H1 (cell line): ENCODE measurements around the gene CCDC82. TPM values are rescaled to one million over a fixed set of nuclear protein-coding genes. Genes with fewer than 3 reads are reported as not detected.
A peak's percentile ranks its signal among the peaks of the same experiment; 100 is the strongest.

ENCODE experiments used
- CTCF ChIA-PET: fragments of 300-600 bp; sonication (Branson Sonifier 250); formaldehyde crosslinking; loops from one replicate; lab custom pipeline; 2021; ENCODE audit not compliant: partially characterized antibody; lab: Charles Lee
- POLR2A ChIA-PET: fragments of 300-600 bp; sonication (Branson Sonifier 250); formaldehyde crosslinking; loops from one replicate; lab custom pipeline; 2021; ENCODE audit warnings: inconsistent platforms; ENCODE audit not compliant: partially characterized antibody; lab: Charles Lee
- DNase-seq, 2 experiments: peaks; one replicate each; pipeline versions ENCODE4 v3.0.0 to v3.0.0-alpha.2; 2010 to 2022; ENCODE audit warnings: low spot score in 2 of 2, low read depth in 1 of 2, mixed read lengths in 1 of 2
- FAIRE-seq: peaks from 2 replicates; lab custom pipeline; 2011; peaks lifted over from hg19 to GRCh38; lab: Jason Lieb, UNC
- H2AFZ ChIP-seq: 2 replicates; pipeline ENCODE4 v1.8.1; 2012; ENCODE audit warnings: low read length, inconsistent platforms
- H2AK5ac ChIP-seq: 2 replicates; pipeline ENCODE4 v1.6.1; 2013; ENCODE audit warnings: low read depth, low read length
- H2BK120ac ChIP-seq: replicated peaks from 2 replicates; pipeline ENCODE3; 2013; ENCODE audit warnings: low read depth, low read length, inconsistent platforms
- H2BK12ac ChIP-seq: 2 replicates; pipeline ENCODE4 v1.6.1; 2013; ENCODE audit warnings: low read depth, low read length
- H2BK15ac ChIP-seq: 2 replicates; pipeline ENCODE4 v1.6.1; 2013; ENCODE audit warnings: low read length
- H2BK20ac ChIP-seq: 2 replicates; pipeline ENCODE4 v1.6.1; 2013; ENCODE audit warnings: low read length
- H2BK5ac ChIP-seq: 2 replicates; pipeline ENCODE4 v1.6.1; 2013; ENCODE audit warnings: low read depth, low read length
- H3K14ac ChIP-seq: 2 replicates; pipeline ENCODE4 v1.6.1; 2013; ENCODE audit warnings: inconsistent platforms; ENCODE audit not compliant: insufficient read length
- H3K18ac ChIP-seq: 2 replicates; pipeline ENCODE4 v1.6.1; 2013; ENCODE audit warnings: low read length; ENCODE audit errors: extremely low read depth
- H3K23ac ChIP-seq: 2 replicates; pipeline ENCODE4 v1.6.1; 2013; ENCODE audit warnings: inconsistent platforms; ENCODE audit not compliant: insufficient read length
- H3K23me2 ChIP-seq: 2 replicates; pipeline ENCODE4 v1.6.1; 2013; ENCODE audit warnings: low read depth, low read length
- H3K27ac ChIP-seq: 2 replicates; pipeline ENCODE4 v1.6.1; 2011; ENCODE audit warnings: low read depth, low read length, inconsistent platforms
- H3K27me3 ChIP-seq, 4 experiments: replicated peaks in 1 of 4; 1 replicate in 1 of 4; 2 replicates in 3 of 4; pipeline versions ENCODE4 v1.6.1 to v1.8.1; 2011 to 2013; ENCODE audit warnings: low read length in 3 of 4, mild to moderate bottlenecking in 3 of 4, inconsistent platforms in 2 of 4, mixed read lengths in 2 of 4, moderate library complexity in 1 of 4; ENCODE audit not compliant: control insufficient read depth in 3 of 4, insufficient read depth in 3 of 4; ENCODE audit errors: extremely low read depth in 1 of 4
- H3K36me3 ChIP-seq, 4 experiments: 2 replicates each; pipeline versions ENCODE4 v1.6.1 to v1.8.1; 2011 to 2013; ENCODE audit warnings: mild to moderate bottlenecking in 4 of 4, low read length in 3 of 4, moderate library complexity in 2 of 4, control low read depth in 1 of 4, inconsistent platforms in 1 of 4; ENCODE audit not compliant: insufficient read depth in 4 of 4, control insufficient read depth in 2 of 4
- H3K4ac ChIP-seq: replicated peaks from 2 replicates; pipeline ENCODE3; 2013; ENCODE audit warnings: low read length, low read depth, mixed read lengths, inconsistent platforms; ENCODE audit not compliant: insufficient read length
- H3K4me1 ChIP-seq, 4 experiments: replicated peaks in 1 of 4; 1 replicate in 1 of 4; 2 replicates in 3 of 4; pipeline versions ENCODE4 v1.6.1 to v1.8.1; 2011 to 2013; ENCODE audit warnings: low read length in 3 of 4, inconsistent platforms in 2 of 4, mixed read lengths in 1 of 4; ENCODE audit not compliant: insufficient read depth in 4 of 4, control insufficient read depth in 3 of 4
- H3K4me2 ChIP-seq, 2 experiments: 2 replicates each; pipeline versions ENCODE4 v1.6.1 to v1.8.1; 2011 to 2013; ENCODE audit warnings: low read depth in 2 of 2, low read length in 2 of 2, control low read depth in 1 of 2, inconsistent platforms in 1 of 2, mild to moderate bottlenecking in 1 of 2; ENCODE audit not compliant: insufficient read depth in 1 of 2
- H3K4me3 ChIP-seq, 4 experiments: fragments of 200-600, 300-600 bp in 1 of 4; sonication (generic), shearing (Covaris generic), sonication (Bioruptor Twin) in 1 of 4; 2 replicates each; pipeline versions ENCODE4 v1.5.1 to v1.8.1; 2011 to 2016; ENCODE audit warnings: low read length in 4 of 4, low read depth in 3 of 4, control low read depth in 2 of 4, inconsistent platforms in 2 of 4, mild to moderate bottlenecking in 2 of 4, mixed read lengths in 1 of 4, moderate library complexity in 1 of 4; ENCODE audit not compliant: insufficient read depth in 2 of 4; ENCODE audit errors: extremely low read depth in 1 of 4
- H3K56ac ChIP-seq: replicated peaks from 2 replicates; pipeline ENCODE3; 2013; ENCODE audit warnings: low read depth, mild to moderate bottlenecking, mixed read lengths, low read length, inconsistent platforms; ENCODE audit not compliant: insufficient read length
- H3K79me1 ChIP-seq: 2 replicates; pipeline ENCODE4 v1.6.1; 2013; ENCODE audit warnings: low read depth, low read length, control low read depth
- H3K79me2 ChIP-seq, 2 experiments: 2 replicates each; pipeline versions ENCODE4 v1.6.1 to v1.8.1; 2012 to 2013; ENCODE audit warnings: low read length in 2 of 2, mild to moderate bottlenecking in 2 of 2, inconsistent platforms in 1 of 2; ENCODE audit not compliant: insufficient read depth in 2 of 2, control insufficient read depth in 1 of 2
- H3K9ac ChIP-seq, 4 experiments: replicated peaks in 1 of 4; 1 replicate in 1 of 4; 2 replicates in 3 of 4; pipeline versions ENCODE4 v1.6.1 to v1.8.1; 2011 to 2013; ENCODE audit warnings: low read depth in 3 of 4, low read length in 3 of 4, control low read depth in 2 of 4, mild to moderate bottlenecking in 2 of 4, moderate library complexity in 2 of 4, inconsistent platforms in 1 of 4; ENCODE audit errors: extremely low read depth in 1 of 4
- H3K9me3 ChIP-seq, 2 experiments: 2 replicates each; pipeline versions ENCODE4 v1.6.1 to v1.8.1; 2012 to 2013; ENCODE audit warnings: mild to moderate bottlenecking in 2 of 2, moderate library complexity in 2 of 2, control low read depth in 1 of 2, inconsistent platforms in 1 of 2, low read depth in 1 of 2, low read length in 1 of 2, mixed read lengths in 1 of 2; ENCODE audit not compliant: insufficient read depth in 2 of 2
- H4K20me1 ChIP-seq, 2 experiments: replicated peaks in 1 of 2; 2 replicates each; pipeline versions ENCODE3 to v1.8.1; 2011 to 2013; ENCODE audit warnings: inconsistent platforms in 2 of 2, low read length in 2 of 2, mild to moderate bottlenecking in 1 of 2; ENCODE audit not compliant: insufficient read depth in 2 of 2, control insufficient read depth in 1 of 2
- H4K5ac ChIP-seq: 2 replicates; pipeline ENCODE4 v1.6.1; 2013; ENCODE audit warnings: low read length, low read depth, mixed read lengths, inconsistent platforms; ENCODE audit not compliant: insufficient read length
- H4K8ac ChIP-seq: 2 replicates; pipeline ENCODE4 v1.8.0; 2013; ENCODE audit warnings: mild to moderate bottlenecking, moderate library complexity, low read length, inconsistent platforms; ENCODE audit not compliant: insufficient read depth; ENCODE audit errors: extremely low read depth
- H4K91ac ChIP-seq: replicated peaks from 2 replicates; pipeline ENCODE3; 2013; ENCODE audit warnings: low read length, mixed read lengths, inconsistent platforms; ENCODE audit not compliant: insufficient read length
- CEBPB ChIP-seq: IDR thresholded peaks from 2 replicates; pipeline ENCODE4 v1.6.1; 2012; ENCODE audit warnings: low read depth, low read length
- CHD1 ChIP-seq: IDR thresholded peaks from 2 replicates; pipeline ENCODE4 v1.6.1; 2012; ENCODE audit warnings: low read depth, low read length, improper control_type of control experiment
- CTCF ChIP-seq, 3 experiments: IDR thresholded peaks; 1 replicate in 2 of 3; 2 replicates in 1 of 3; pipeline versions ENCODE4 v1.5.1 to v1.6.1; 2011; ENCODE audit warnings: low read length in 3 of 3, mild to moderate bottlenecking in 3 of 3, inconsistent platforms in 2 of 3, low read depth in 1 of 3, moderate library complexity in 1 of 3; ENCODE audit not compliant: insufficient read depth in 1 of 3; ENCODE audit errors: control extremely low read depth in 1 of 3
- JUN ChIP-seq: IDR thresholded peaks from 2 replicates; pipeline ENCODE4 v1.6.1; 2011; ENCODE audit warnings: low read depth, mild to moderate bottlenecking, improper control_type of control experiment, low read length
- KDM1A ChIP-seq: fragments of 200-600, 300-600 bp; sonication (generic); IDR thresholded peaks from 2 replicates; pipeline ENCODE4 v1.7.1; 2016; ENCODE audit warnings: mild to moderate bottlenecking, low read length, borderline replicate concordance
- KDM5A ChIP-seq: fragments of 200-600 bp; IDR thresholded peaks from 2 replicates; pipeline ENCODE4 v1.7.1; 2012; ENCODE audit warnings: mild to moderate bottlenecking, low read length, inconsistent platforms, mixed read lengths
- MAFK ChIP-seq: IDR thresholded peaks from 2 replicates; pipeline ENCODE4 v1.6.1; 2012; ENCODE audit warnings: low read depth, mild to moderate bottlenecking, improper control_type of control experiment, low read length
- NRF1 ChIP-seq: IDR thresholded peaks from 2 replicates; pipeline ENCODE4 v1.6.1; 2011; ENCODE audit warnings: mild to moderate bottlenecking, low read depth, low read length, improper control_type of control experiment
- SRF ChIP-seq: IDR thresholded peaks from 2 replicates; pipeline ENCODE4 v1.6.1; 2011; ENCODE audit warnings: mild to moderate bottlenecking, low read depth, low read length, moderate library complexity
- TBP ChIP-seq: IDR thresholded peaks from 2 replicates; pipeline ENCODE4 v1.6.1; 2011; ENCODE audit warnings: low read depth, low read length, improper control_type of control experiment
- WGBS, 2 experiments: shearing (Covaris generic) in 1 of 2; methylation state at CpG; one replicate each; pipeline versions ENCODE4 v1.1.6 to v1.1.7; 2013 to 2015; ENCODE audit warnings: low lambda C conversion rate in 2 of 2, mixed read lengths in 2 of 2, inconsistent platforms in 1 of 2, low coverage in 1 of 2, missing lambda C conversion rate in 1 of 2; ENCODE audit not compliant: insufficient replicate concordance in 2 of 2, insufficient coverage in 1 of 2, insufficient read length in 1 of 2; ENCODE audit errors: extremely low coverage in 1 of 2, missing lambda C conversion rate in 1 of 2; 5-methylcytosine and 5-hydroxymethylcytosine counted together
- polyA plus RNA-seq, 7 experiments: library from polyadenylated mRNA; depleted of rRNA in 3 of 7; stranded (reverse) in 5 of 7; unstranded in 2 of 7; fragments of >200 nt in 5 of 7; fragments of 200-250 nt in 2 of 7; gene quantifications; 1 replicate in 5 of 7; 2 replicates in 1 of 7; 4 replicates in 1 of 7; pipeline versions ENCODE4 v1.2.1 to v1.2.3, GENCODE V29; 2011 to 2013; ENCODE audit warnings: missing spikeins in 2 of 7, mixed read lengths in 2 of 7
- total RNA-seq: library from RNA; stranded (reverse); fragmentation: NEBNext Ultra II Directional; extraction: Animal tissue kit (Norgen Biotek cat#: 25700); gene quantifications from 2 replicates; pipeline ENCODE4 v1.2.1, GENCODE V29; 2021

Gene CCDC82
- total and polyA plus RNA-seq, 2 of the 8 experiments (the other 6 are each of a cell fraction or from before 2014, with no cell fraction given) = 6.0 to 15.2 TPM

GRCh38 chr11:96393753-96394348 is 4.1 kb upstream of the CCDC82 start:
- no peak overlapping the region for H2AFZ ChIP-seq
- H4K91ac ChIP-seq = no peak overlapping the region
- FAIRE-seq (no peak), DNase-seq (no peak)
- no peak overlapping the region for H3K27ac ChIP-seq
- H4K20me1 ChIP-seq = no peaks in the 10 kb centered on the region
- 20% methylated on average over 1 of the region's 1 CpG; no CpG with 5 or more reads in 1 of the 2 experiments for WGBS, 2 experiments
- H2BK5ac ChIP-seq = no peak overlapping the region
- H3K56ac ChIP-seq = no peak overlapping the region
- ChIA-PET CTCF (interaction anchor here (0.6 to 3.1 kb wide), 36 partner anchors 8 to 597 kb away, joined by 3 to 17 read pairs (median 4); partner anchors contain the start of gene MAML2), POLR2A (interaction anchor here (1.0 kb wide), 1 partner anchor 9 kb away, joined by 3 read pairs; no protein-coding TSS in a partner anchor)
- H3K36me3 ChIP-seq = no peaks in the 10 kb centered on the region; a peak in 2 of 8 replicates
- H2BK12ac ChIP-seq = no peak overlapping the region
- H4K8ac ChIP-seq = no peak overlapping the region
- H3K4ac ChIP-seq = no peak overlapping the region
- peaks cover 0 to under 1% of the 10 kb centered on the region in 2 experiments; a peak in 1 of 4 replicates for H3K79me2 ChIP-seq
- H3K23ac ChIP-seq = no peak overlapping the region
- no peak overlapping the region for H2BK20ac ChIP-seq
- no peak overlapping the region for H2BK120ac ChIP-seq
- no peak overlapping the region for H3K4me2 ChIP-seq
- no peak overlapping the region for H3K9ac ChIP-seq
- peaks cover 5% of the 10 kb centered on the region for H3K23me2 ChIP-seq
- H3K4me3 ChIP-seq = no peak overlapping the region
- H3K14ac ChIP-seq = no peak overlapping the region
- H3K9me3 ChIP-seq = no peaks in the 10 kb centered on the region; a peak in 2 of 4 replicates
- H4K5ac ChIP-seq = no peak overlapping the region
- H3K18ac ChIP-seq = no peak overlapping the region
- peaks cover 0 to 2% (median under 1%) of the 10 kb centered on the region in 4 experiments; a peak in 2 of 7 replicates for H3K4me1 ChIP-seq
- H3K79me1 ChIP-seq = no peaks in the 10 kb centered on the region
- H3K27me3 ChIP-seq = no peaks in the 10 kb centered on the region
- no peak overlapping the region for H2AK5ac ChIP-seq
- no peak overlapping the region for H2BK15ac ChIP-seq
- TF ChIP-seq NRF1 (no peak), MAFK (0 out of 2 replicates have a peak, but pooled peaks have one; percentile 27), KDM5A (no peak), CEBPB (no peak), TBP (no peak), CHD1 (no peak), JUN (no peak), KDM1A (no peak), CTCF (IDR thresholded peaks at IDR 0.05; ENCODE audit: control extremely low read depth in 1 of 3, insufficient read depth in 1 of 3, low read depth in 1 of 3, low read length in 3 of 3) (peak in 2 of 3 experiments; percentile 40 to 59; a peak in 2 of 4 replicates), SRF (no peak)
